T1000 (cell line): ENCODE measurements around the gene FBXW8.

ENCODE experiments used
- DNase-seq: peaks from one replicate; lab custom pipeline; 2025; ENCODE audit warnings: mixed read lengths; lab: John Stamatoyannopoulos, UW

The FBXW8 gene

DNA sequence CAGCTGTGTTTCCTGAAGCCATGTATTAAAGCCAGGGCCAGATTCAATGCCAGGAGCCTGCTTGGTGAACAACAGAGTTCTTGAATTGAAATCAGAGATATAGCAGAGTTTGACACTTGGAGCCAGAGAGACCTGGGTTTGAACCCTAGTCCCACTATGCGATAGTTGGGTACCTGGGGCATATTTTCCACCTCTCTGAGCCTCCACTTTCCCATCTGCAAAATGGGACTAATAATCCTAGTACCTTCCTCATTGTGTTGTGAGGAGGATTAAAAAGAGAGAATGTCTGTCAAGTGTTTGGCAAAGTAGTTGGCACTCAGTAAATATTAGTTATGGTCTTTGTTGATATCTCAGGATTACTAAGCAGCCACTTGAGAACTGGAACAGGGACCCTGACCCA is 23.5 kb upstream of the FBXW8 start:
- DNase-seq: no peak

DNA sequence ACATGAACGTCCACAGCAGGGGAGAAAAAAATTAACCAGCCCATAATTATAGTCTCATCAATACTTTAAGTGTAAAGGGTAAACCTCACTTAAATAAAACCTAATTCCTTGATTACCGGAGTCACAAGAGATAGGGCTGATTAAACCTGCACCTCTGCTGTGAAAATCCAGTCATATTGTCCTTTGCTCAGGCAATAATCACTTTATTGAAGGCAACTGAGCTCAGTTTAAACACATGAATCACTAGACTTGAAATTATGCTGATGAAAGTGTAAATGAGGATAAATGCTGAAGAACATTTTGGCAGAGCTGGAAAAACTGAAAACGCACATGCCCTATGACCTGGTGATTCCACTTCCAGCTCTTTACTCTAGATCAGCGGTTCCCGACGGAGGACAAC is 22.9 kb upstream of the FBXW8 start:
- DNase-seq: no peak

DNA sequence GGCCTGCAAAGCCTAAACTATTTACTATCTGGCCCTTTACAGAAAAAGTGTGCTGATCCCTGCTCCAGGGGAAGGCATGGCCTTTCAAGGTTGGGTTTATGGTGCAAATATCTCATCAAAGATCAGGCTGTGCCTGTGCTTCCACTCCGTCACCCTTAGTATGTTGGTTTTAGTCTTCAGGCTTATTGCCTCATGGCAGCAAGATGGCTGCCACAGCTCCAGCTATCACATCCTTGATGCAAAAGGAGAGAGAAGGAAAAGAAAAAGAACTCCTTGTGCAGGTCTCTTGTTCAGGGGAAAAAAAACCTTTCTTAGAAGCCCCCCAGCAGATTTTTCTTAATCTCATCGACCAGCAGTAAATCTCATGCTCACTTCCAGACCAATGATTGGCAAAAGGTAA is 20.4 kb upstream of the FBXW8 start:
- no peak for DNase-seq

DNA sequence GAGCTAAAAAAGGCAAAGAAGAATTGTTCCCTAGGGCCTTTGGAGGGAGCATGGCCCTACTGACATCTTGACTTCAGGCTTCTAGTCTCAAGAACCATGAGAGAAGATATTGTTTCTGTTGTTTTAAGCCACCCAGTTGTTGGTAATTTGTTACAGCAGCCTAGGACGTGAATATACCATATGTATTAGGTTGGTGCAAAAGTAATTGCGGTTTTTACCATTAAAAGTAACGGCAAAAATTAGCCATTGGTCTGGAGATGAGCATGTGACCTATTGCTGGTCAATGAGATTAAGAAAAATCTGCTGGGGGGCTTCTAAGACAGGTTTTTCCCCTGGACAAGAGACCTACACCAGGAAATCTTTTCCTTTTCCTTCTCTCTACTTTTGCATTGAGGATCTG is 19.7 kb upstream of the FBXW8 start:
- DNase-seq: no peak

DNA sequence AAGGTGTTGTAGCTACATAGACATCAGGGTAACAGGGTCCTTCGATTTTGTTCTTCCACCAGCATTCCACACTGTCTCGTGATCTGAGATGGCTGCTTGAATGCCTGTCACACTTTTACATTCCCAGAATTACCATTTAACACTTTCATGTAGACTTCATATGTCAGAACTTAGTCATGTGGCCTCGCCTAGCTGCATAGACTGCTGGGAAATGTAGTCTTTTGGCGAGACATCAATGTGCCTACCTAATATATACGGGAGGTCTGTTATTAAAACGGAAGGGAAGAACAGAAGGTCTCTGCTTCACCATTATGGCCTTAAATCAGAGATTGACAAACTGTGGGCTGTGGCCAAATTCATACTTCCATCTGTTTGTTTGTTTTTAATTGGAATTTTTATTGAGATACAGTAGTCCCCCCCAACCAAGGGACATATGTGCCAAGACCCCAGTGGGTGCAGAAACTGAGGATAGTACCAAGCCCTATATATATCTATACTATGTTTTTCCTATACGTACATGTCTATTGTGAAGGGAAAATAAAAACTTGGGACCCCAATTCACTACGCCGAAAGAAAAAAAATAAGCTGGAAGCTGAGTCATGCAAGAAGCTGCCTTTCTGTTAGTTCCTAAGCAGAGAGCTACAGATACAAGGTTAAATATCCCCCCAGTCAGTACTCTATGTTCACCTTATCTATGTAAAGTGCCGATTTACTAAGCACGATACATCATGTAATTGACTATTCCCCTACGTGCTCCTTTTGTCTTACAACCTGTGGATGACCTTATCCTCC is 18.2 kb upstream of the FBXW8 start:
- DNase-seq: no peak

- no peak for DNase-seq
These were observed 15.8 kb upstream of the FBXW8 start for GRCh38 chr12:116894913-116895312.

- no peak for DNase-seq
These were observed 14.3 kb upstream of the FBXW8 start for GRCh38 chr12:116896411-116896924.

DNA sequence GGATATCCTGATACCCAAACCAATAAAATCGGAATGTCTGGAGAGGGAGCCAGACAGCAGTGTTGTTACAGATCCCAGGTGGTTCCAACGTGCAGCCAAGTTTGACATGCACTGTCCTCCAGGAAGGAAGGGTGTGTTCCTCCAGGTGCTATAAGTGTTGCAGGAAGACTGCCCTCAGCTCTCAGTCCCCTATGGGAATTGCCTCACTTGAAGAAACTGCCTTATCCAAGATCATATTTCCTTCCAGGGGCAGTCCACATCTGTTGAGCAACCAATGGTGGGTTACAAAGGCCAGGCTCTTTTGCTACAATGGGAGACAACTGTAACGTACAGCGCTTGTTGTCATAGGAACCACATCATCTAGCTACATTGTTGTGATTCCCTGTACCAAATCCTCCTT is 13.3 kb upstream of the FBXW8 start:
- DNase-seq: no peak

DNA sequence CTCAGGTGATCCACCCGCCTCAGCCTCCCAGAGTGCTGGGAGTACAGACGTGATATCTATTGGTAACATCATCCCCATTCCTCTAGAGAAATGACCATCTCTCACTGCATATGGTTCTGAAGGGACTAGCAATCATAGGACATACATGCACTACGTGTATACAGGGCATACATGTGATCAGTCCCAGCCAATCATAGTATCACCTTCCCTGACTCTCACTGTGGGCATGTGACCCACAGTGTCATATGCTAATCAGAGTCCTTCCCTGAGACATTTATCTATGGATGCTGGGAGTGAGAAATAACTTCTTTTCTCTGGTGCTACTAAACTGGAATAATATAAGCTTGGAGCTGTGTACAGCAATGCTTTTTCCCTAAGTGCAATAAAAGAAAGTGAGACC is 12.1 kb upstream of the FBXW8 start:
- DNase-seq: no peak

GRCh38 chr12:116901612-116902011 is 9.1 kb upstream of the FBXW8 start:
- DNase-seq: no peak

- DNase-seq: no peak
These were observed 6.9 kb upstream of the FBXW8 start for GRCh38 chr12:116903818-116904217.

DNA sequence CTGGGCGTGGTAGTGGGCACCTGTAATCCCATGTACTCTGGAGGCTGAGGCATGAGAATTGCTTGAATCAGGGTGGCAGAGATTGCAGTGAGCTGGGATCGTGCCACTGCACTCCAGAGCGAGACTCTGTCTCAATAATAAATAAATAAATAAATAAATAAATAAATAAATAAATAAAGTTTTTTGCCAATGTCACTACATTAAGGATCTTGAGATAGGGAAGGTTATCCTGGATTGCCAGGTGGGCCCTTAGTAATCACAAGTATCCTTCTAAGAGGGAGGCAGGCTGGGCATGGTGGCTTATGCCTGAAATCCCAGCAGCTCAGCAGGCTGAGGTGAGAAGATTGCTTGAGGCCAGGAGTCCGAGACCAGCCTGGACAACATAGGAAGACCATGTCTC is 4.5 kb upstream of the FBXW8 start:
- DNase-seq: no peak

- DNase-seq: no peak
These were observed 488 bp upstream of the FBXW8 start for GRCh38 chr12:116910280-116910644.

DNA sequence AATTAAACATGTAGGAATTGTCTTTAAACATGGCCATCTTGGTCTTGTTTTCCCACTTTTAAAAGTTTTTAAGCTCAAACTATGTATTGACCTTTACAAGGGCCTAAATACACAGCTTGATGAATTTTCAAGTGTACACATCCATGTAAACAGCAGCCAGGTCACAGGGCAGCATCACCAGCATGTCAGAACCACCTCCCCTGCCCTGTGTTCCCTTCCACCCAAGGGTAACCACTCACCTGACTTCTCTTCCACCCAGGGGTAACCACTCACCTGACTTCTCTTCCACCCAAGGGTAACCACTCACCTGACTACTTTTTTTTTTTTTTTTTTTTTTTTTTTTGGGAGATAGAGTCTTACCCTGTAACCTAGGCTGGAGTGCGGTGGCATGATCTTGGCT is 4.6 kb downstream of the FBXW8 start:
- DNase-seq: no peak

GRCh38 chr12:116916122-116916521 is 5.4 kb downstream of the FBXW8 start:
- no peak for DNase-seq

DNA sequence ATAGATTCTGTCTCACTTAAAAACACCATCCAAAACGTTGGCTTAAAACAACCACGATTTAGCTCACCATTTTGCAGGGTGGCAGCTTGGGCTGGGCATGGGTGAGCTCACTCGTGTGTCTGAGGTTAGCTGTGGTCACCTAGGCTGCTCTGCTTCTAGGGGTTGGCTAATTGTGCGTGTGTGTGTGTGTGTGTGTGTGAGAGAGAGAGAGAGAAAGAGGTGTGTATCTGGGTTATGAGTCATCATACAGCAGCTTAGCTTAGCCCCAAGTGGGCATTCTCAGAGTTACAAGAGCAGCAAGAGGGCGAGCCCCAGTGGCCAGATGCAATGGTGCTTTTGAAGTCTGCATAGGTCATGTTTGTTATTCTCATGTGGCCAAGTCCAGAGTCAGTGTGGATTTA is 6.0 kb downstream of the FBXW8 start:
- DNase-seq: no peak

- no peak for DNase-seq
These were observed 7.7 kb downstream of the FBXW8 start for GRCh38 chr12:116918464-116918863.

GRCh38 chr12:116919247-116919661 is 8.5 kb downstream of the FBXW8 start:
- DNase-seq: no peak

- DNase-seq: no peak
These were observed 9.1 kb downstream of the FBXW8 start for GRCh38 chr12:116919706-116920485.

- no peak for DNase-seq
These were observed 10.2 kb downstream of the FBXW8 start for GRCh38 chr12:116920939-116921338.

DNA sequence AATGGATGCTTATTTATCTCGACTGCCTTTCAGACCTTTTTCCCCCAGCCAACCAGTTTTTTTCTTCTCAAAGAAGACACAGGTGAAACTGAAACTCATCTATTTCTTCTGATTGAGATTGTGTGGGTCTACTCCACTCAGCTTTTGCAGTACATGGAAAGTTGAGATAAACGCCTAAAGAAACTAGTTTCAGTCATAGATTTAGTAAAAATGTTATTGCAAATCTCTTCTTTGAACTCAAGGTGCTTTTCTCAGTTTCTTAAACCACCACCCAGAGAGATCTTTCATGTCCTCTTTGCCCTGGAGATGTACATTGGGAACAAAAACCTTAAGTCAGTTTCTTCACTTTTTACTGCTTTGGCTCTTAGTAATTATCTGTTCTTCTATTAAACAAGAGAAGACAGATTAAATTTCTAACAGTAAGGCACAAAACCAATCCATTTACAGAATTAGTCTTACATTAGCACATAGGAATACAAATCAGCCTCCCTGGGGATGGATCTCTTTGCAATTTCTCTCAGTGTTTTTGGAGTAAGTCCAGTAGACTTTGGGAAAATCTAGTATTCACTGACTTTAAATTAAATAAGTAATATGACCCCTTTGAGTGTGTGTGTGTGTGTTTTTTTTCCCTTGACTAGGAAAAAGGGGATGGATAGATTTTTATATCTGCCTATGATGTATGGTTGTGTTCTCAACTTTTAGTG is 11.6 kb downstream of the FBXW8 start:
- no peak for DNase-seq

DNA sequence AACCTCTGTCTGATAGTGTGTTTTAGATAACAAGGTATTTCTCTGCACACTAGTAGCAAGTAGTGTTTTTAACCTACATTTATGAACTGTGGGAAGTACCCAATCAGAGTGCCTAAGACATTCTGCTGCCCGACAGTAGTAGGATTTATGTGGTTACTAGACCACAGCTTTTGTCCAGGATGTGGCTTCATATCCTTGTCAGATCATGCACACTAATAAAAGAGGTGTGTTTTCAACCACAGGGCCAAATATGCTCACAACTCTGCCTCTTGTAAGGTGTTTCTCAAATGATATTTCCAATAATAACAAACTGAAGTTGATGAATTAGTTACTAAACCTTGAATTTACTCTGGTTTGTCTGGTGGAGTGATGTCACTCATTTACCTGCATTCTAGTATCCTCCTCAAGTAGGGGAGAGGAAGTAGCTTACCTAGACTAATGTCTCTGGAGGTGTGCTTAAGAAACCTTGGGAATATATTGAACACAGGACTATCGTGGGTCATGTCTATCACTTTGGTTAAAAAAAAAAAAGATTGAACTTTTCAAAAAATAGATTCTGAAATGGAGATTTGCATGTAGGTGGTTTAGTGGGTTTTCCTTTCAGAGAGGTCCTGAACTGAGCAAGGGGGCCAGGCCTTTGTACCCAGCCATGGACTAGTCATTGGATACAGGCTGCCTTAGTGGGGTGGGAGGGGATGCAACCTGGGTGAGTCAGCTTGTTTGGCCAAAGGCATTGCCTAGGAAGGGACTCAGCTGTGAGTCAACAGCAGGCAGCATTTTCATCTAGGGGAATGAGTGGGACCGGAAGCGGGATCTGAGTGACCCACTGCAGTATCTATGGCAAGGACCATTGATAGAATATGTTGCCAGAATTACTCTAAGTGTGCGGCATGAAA is 14.1 kb downstream of the FBXW8 start:
- peak; percentile 57 for DNase-seq
